Activated naive CD4-positive, alpha-beta T cell (primary cell): ENCODE measurements around the gene SIAH1.
"Not testable (repeated sequence)": the region's sequence is repeated elsewhere in the genome, so short reads cannot be mapped to it uniquely, and the experiment has no call there.

Experiments
- DNase-seq, 4 experiments: peaks; one replicate each; lab custom pipeline; 2025; lab: John Stamatoyannopoulos, UW

Gene SIAH1

DNA sequence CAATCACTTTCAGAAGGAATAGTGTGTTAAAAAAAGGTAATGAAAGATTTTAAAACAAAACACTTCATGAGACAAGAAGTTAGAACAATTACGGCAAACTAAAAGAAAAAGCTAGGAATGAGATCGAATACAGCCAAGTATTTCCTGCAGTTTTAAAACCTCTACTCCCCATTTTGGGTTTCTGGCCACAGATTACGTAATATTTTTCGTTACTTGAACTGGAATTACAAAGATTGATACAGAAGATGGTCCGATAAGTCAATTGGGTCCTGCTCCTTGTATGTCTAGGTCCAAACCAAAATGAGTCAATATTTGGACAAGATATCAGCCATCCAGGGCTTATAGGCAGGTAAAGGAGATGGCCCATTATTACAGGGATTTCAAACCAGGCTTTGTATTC, 52.2 kb downstream of the SIAH1 start:
- DNase-seq, result no peak

GRCh38 chr16:48330841-48331192, 54.4 kb downstream of the SIAH1 start:
- DNase-seq, result no peak

DNA sequence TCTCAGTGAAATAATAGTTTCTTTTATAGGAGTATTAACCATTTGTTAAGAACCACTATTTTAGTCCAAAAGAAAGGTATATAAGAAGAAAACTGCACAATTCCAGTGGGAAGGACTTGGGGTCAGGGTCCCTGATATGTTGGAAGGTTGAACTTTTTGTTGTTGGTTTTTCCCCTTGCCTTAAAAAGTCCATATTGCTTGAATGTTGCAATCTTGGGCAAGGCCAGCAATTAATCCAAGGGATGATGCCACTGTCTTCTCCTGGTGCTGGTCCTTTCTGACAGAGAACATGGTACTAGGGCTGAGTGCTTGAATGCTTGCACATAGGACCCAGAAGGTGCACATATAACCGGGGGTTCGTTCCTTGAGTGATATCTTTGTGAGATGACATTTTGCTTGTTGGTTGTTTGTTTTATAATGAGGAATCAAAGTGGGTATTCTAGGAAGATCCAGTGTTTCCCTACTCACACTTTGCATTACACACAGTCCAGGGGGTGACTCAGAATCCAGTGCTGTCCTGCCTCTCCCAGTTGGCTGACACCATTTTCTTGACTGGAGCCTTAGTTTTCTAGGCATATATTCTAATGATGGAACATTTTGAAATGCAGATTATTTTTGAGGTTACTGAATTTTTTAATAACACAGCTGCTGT, 54.9 kb downstream of the SIAH1 start:
- no peak for DNase-seq

DNA sequence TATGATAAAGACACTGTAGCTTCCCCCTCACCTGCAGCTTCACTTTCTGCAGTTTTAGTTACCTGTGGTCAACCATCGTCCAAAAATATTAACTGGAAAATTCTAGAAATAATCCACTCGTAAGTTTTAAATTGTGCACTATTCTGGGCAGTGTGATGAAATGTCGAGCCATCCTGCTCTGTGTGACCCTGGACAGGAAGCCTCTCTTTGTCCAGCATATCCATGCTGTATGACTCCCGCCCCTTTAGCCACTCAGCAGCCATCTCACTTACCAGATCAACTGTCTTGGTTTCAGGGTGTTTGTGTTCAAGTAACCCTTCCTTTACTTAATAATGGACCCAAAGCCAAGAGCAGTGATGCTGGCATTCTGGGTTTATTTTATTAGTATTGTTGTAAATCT, 56.1 kb downstream of the SIAH1 start:
- DNase-seq, result no peak

DNA sequence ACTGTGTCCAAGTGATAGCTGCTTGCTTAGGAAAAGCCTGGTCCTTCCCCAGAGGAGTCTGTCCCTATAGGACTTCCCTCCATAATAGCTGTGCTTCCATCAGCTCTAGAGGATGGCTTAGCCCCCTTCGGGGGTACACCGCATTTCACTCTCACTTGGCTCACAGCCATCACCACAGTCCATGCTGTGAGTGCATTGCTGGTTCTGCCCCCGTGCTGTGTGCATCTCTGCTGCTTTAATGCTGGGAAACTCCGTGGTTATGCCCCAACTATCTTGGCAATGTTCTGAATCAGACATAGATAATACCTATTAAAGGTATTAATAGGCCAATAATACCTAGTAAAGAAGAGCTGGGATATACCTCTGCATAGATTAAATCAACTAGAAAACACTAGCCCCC, 58.3 kb downstream of the SIAH1 start:
- DNase-seq, result no peak

GRCh38 chr16:48323783-48324775, 61.1 kb downstream of the SIAH1 start:
- no peak for DNase-seq

GRCh38 chr16:48321317-48322036, 63.7 kb downstream of the SIAH1 start:
- DNase-seq, result no peak

- DNase-seq, result no peak
Measured at GRCh38 chr16:48318630-48319029, 66.6 kb downstream of the SIAH1 start.

- DNase-seq, result no peak
Measured at GRCh38 chr16:48317614-48318315, 67.4 kb downstream of the SIAH1 start.

DNA sequence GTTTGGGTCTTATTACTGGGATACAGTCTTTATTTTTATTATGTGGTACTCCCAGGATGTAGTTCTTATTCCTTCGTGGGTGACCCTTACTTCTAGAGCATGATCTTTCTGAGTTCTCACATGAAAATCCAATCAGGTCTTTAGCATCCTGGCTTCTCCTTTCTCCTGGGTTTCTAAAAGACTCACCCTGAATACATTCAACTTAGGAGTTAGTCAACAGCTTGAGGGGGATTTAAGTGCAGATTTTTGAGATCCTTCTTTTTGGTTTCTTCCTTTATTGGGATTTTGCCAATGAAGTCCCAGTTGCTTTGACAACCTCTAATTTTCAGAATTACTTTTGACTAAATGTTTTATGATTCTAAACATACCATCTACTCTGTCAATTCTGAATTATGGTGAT, 68.2 kb downstream of the SIAH1 start:
- no peak for DNase-seq

GRCh38 chr16:48313905-48314304, 71.3 kb downstream of the SIAH1 start:
- not testable (repeated sequence) for DNase-seq

GRCh38 chr16:48310908-48311641, 74.1 kb downstream of the SIAH1 start:
- DNase-seq, result no peak
